ENCODE data around the gene GPR107.

GRCh38 chr9:130090915-130091314 lies 37.2 kb downstream of the GPR107 start:
- no peak for TF ChIP-seq CTCF (IDR thresholded peaks at IDR 0.05)
- TF ChIP-seq POLR2A (IDR thresholded peaks at IDR 0.05) = no peak

All from lower leg skin (tissue), 3 donors.